OCI-LY7 (cell line): ENCODE data around the gene PGF.

ENCODE experiments used
- EZH2phosphoT487 ChIP-seq: fragments of 200-600 bp; sonication (generic); IDR thresholded peaks from 2 replicates; pipeline ENCODE4 v1.6.1; 2018; ENCODE audit warnings: low read depth, borderline replicate concordance, mild to moderate bottlenecking, mixed run types, antibody characterized with exemption, low read length, moderate library complexity, mixed read lengths
- TF ChIP-seq, protein P1 (sequence below): fragments of 200-600 bp; sonication (generic); conservative IDR thresholded peaks from 2 replicates; pipeline ENCODE4 v1.5.1; 2014; ENCODE audit warnings: mild to moderate bottlenecking, antibody characterized with exemption, low read length, moderate library complexity, mixed read lengths

GRCh38 chr14:74935360-74935680 lies 20.1 kb downstream of the PGF start:
- TF ChIP-seq, protein P1, sequence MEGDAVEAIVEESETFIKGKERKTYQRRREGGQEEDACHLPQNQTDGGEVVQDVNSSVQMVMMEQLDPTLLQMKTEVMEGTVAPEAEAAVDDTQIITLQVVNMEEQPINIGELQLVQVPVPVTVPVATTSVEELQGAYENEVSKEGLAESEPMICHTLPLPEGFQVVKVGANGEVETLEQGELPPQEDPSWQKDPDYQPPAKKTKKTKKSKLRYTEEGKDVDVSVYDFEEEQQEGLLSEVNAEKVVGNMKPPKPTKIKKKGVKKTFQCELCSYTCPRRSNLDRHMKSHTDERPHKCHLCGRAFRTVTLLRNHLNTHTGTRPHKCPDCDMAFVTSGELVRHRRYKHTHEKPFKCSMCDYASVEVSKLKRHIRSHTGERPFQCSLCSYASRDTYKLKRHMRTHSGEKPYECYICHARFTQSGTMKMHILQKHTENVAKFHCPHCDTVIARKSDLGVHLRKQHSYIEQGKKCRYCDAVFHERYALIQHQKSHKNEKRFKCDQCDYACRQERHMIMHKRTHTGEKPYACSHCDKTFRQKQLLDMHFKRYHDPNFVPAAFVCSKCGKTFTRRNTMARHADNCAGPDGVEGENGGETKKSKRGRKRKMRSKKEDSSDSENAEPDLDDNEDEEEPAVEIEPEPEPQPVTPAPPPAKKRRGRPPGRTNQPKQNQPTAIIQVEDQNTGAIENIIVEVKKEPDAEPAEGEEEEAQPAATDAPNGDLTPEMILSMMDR, result no peak
- TF ChIP-seq EZH2phosphoT487, result no peak
